ENCODE measurements around the gene NUSAP1. TPM values are rescaled to one million over a fixed set of nuclear protein-coding genes. Genes with fewer than 3 reads are reported as not detected.

The NUSAP1 gene
- total RNA-seq, 1 experiment from 2014 or later, result 158 TPM

- no peak overlapping the region for H3K27ac ChIP-seq (ENCODE audit: insufficient read length, low read depth, low read length)
- no peak for TF ChIP-seq CTCF (conservative IDR thresholded peaks at IDR 0.05)
- no peak overlapping the region for H3K14ac ChIP-seq (ENCODE audit: insufficient read depth, low read length)
- no peaks in the 10 kb centered on the region for H3K36me3 Mint-ChIP-seq (ENCODE audit: insufficient read depth in 1 of 3, low read depth in 3 of 3)
- H2BK5ac ChIP-seq (ENCODE audit: insufficient read length, low read length), result no peak overlapping the region
- no peak overlapping the region for H2AK5ac ChIP-seq (ENCODE audit: insufficient read length, low read length)
- H2BK120ac ChIP-seq (ENCODE audit: low read depth, low read length, poor library complexity, severe bottlenecking), result no peak overlapping the region
- no peak overlapping the region for H3K18ac ChIP-seq (ENCODE audit: insufficient read length, low read depth, low read length)
- H3K56ac ChIP-seq (ENCODE audit: insufficient read length, low read depth, low read length), result no peak overlapping the region
- peak overlapping the region in 2 of 3 experiments; percentile 41 to 71; a peak in 4 of 7 replicates for H3K27ac Mint-ChIP-seq
- no peaks in the 10 kb centered on the region for H3K9me3 Mint-ChIP-seq
- H2BK12ac ChIP-seq (ENCODE audit: insufficient read length, low read depth, low read length), result no peak overlapping the region
- H3K4me2 ChIP-seq (ENCODE audit: insufficient read depth, insufficient read length, low read length), result no peak overlapping the region
- no peak overlapping the region for H2BK15ac ChIP-seq (ENCODE audit: low read depth, low read length)
- H3K79me2 ChIP-seq (ENCODE audit: insufficient read depth, low read length), result no peaks in the 10 kb centered on the region
- H3K79me1 ChIP-seq (ENCODE audit: insufficient read depth, low read depth, low read length, poor library complexity, severe bottlenecking), result no peaks in the 10 kb centered on the region
- H3K4me1 ChIP-seq (ENCODE audit: insufficient read depth, low read length), result no peaks in the 10 kb centered on the region
- no peak for DNase-seq
- H3K9ac ChIP-seq (ENCODE audit: extremely low read depth, insufficient read length, low read length), result no peak overlapping the region
- H3K9me3 ChIP-seq (ENCODE audit: control insufficient read depth, low read depth, low read length), result no peaks in the 10 kb centered on the region
- peaks cover 3 to 4% of the 10 kb centered on the region in 2 experiments; a peak in 2 of 4 replicates for H3K4me1 Mint-ChIP-seq
- H4K5ac ChIP-seq (ENCODE audit: insufficient read length, low read depth, low read length), result no peak overlapping the region
- no peaks in the 10 kb centered on the region for H4K20me1 ChIP-seq (ENCODE audit: control insufficient read depth, insufficient read depth, insufficient read length)
- H3K23me2 ChIP-seq (ENCODE audit: insufficient read length, low read depth, low read length, poor library complexity, severe bottlenecking), result no peaks in the 10 kb centered on the region
- no peak overlapping the region for H3K4ac ChIP-seq (ENCODE audit: low read depth, low read length)
- no peak overlapping the region for H2BK20ac ChIP-seq (ENCODE audit: low read depth, low read length, poor library complexity, severe bottlenecking)
- H3K4me3 Mint-ChIP-seq, result no peak overlapping the region
- no peak overlapping the region for H4K8ac ChIP-seq (replicated peaks; ENCODE audit: insufficient read length, low read depth, low read length)
- no peaks in the 10 kb centered on the region for H3K27me3 Mint-ChIP-seq (ENCODE audit: low read depth)
- H3K27me3 ChIP-seq (ENCODE audit: insufficient read depth, low read length), result no peaks in the 10 kb centered on the region
- no peak overlapping the region for H3K23ac ChIP-seq (ENCODE audit: insufficient read length, low read depth, low read length)
- WGBS (ENCODE audit: extremely low coverage, insufficient read length, low lambda C conversion rate), result no CpG with 5 or more reads among the region's 2 CpGs
- no peak overlapping the region for H4K91ac ChIP-seq (ENCODE audit: insufficient read length, low read depth, low read length)
- H3T11ph ChIP-seq (ENCODE audit: low read length), result no peak overlapping the region
- no peak overlapping the region for H2AFZ ChIP-seq (ENCODE audit: low read length)
Measured at GRCh38 chr15:41408234-41408641, 75.6 kb downstream of the NUSAP1 start.
